ENCODE measurements around the gene MISP.

MISP gene

GRCh38 chr19:769616-770015 lies 18.7 kb downstream of the MISP start:
- Histone ChIP-seq H3K9ac (ENCODE audit: low read depth, low read length) (no peak overlapping the region), H3K4me1 (ENCODE audit: insufficient read depth, low read length) (no peaks in the 10 kb centered on the region), H3K4me3 (ENCODE audit: low read length) (no peak overlapping the region)

DNA sequence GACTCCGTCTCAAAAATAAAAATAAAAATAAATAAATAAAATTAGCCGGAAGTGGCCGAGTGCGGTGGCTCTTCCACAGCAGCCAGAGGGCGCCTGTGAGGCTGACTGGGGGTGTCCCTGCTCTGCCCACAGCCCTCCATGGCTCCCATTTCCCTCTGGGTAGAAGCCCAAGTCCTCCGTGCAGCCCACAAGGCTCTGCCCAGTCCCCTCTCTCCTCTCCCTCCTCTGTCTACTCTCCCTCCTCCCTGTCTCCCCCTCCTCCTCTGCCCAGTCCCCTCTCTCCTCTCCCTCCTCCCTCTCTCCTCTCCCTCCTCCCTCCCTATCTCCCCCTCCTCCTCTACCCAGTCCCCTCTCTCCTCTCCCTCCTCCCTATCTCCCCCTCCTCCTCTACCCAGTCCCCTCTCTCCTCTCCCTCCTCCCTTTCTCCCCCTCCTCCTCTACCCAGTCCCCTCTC lies 20.4 kb downstream of the MISP start:
- no peak overlapping the region for H3K4me3 ChIP-seq (ENCODE audit: low read length)
- no peaks in the 10 kb centered on the region for H3K9me3 ChIP-seq (ENCODE audit: insufficient read depth, low read depth, low read length)
- no peak overlapping the region for H3K9ac ChIP-seq (ENCODE audit: low read depth, low read length)
- H3K36me3 ChIP-seq (ENCODE audit: insufficient read depth, low read depth, low read length) = no peaks in the 10 kb centered on the region
- H3K27me3 ChIP-seq (ENCODE audit: insufficient read depth, low read length) = no peaks in the 10 kb centered on the region
- no peaks in the 10 kb centered on the region for H3K4me1 ChIP-seq (ENCODE audit: insufficient read depth, low read length)
- H3K27ac ChIP-seq (ENCODE audit: low read length) = no peak overlapping the region

More at GRCh38 chr19:769616-770015, 18.7 kb downstream of the MISP start:
- H3K36me3 ChIP-seq (ENCODE audit: insufficient read depth, low read depth, low read length) = no peaks in the 10 kb centered on the region
- no peaks in the 10 kb centered on the region for H3K9me3 ChIP-seq (ENCODE audit: insufficient read depth, low read depth, low read length)
- no peak overlapping the region for H3K27ac ChIP-seq (ENCODE audit: low read length)
- no peaks in the 10 kb centered on the region for H3K27me3 ChIP-seq (ENCODE audit: insufficient read depth, low read length)

- H3K36me3 ChIP-seq (ENCODE audit: insufficient read depth, low read depth, low read length) = no peaks in the 10 kb centered on the region
- H3K27me3 ChIP-seq (ENCODE audit: insufficient read depth, low read length) = no peaks in the 10 kb centered on the region
- H3K9ac ChIP-seq (ENCODE audit: low read depth, low read length) = no peak overlapping the region
- H3K4me3 ChIP-seq (ENCODE audit: low read length) = no peak overlapping the region
- no peaks in the 10 kb centered on the region for H3K4me1 ChIP-seq (ENCODE audit: insufficient read depth, low read length)
- H3K27ac ChIP-seq (ENCODE audit: low read length) = no peak overlapping the region
- H3K9me3 ChIP-seq (ENCODE audit: insufficient read depth, low read depth, low read length) = no peaks in the 10 kb centered on the region
These were observed 21.2 kb downstream of the MISP start for GRCh38 chr19:772063-772462.

DNA sequence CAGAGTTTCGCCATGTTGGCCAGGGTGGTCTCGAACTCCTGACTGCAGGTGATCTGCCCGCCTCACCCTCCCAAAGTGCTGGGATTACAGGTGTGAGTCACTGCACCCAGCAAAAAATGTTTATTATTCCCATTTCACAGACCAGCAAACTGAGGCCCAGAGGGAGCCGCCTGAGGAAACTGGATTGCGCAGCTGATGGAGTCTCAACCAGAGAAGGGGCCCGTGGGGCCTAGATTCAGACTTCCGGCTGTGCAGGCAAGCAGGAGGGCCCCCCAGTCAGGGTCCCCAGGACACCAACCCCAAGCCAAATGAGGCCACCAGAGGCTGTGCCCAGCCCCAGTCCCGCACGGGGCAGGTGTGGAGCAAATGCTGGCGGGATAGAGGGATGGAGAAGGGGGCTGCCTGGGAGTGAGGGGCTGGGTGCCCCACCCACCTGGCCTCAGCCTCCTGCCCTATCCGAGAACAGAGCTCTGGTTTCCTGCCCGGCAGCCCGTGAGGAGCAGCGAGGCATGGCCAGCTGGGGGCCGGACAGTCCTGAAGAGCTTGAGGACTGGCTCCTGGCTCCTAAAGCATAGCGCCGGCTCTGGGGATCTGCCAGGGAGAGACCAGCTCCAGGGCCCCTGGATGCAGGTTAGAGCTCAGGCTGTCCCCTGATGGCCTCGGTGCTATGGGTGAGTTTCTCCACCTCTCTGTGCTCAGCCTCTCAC lies 22.0 kb downstream of the MISP start:
- H3K27me3 ChIP-seq (ENCODE audit: insufficient read depth, low read length) = no peaks in the 10 kb centered on the region
- no peak overlapping the region for H3K27ac ChIP-seq (ENCODE audit: low read length)

GRCh38 chr19:776549-776948 lies 25.6 kb downstream of the MISP start:
- Histone ChIP-seq H3K27ac (ENCODE audit: low read length) (no peak overlapping the region), H3K27me3 (ENCODE audit: insufficient read depth, low read length) (no peaks in the 10 kb centered on the region), H3K36me3 (ENCODE audit: insufficient read depth, low read depth, low read length) (no peaks in the 10 kb centered on the region), H3K9ac (ENCODE audit: low read depth, low read length) (no peak overlapping the region), H3K4me1 (ENCODE audit: insufficient read depth, low read length) (no peaks in the 10 kb centered on the region), H3K9me3 (ENCODE audit: insufficient read depth, low read depth, low read length) (no peaks in the 10 kb centered on the region), H3K4me3 (ENCODE audit: low read length) (no peak overlapping the region)

More for the DNA sequence above, 22.0 kb downstream of the MISP start:
- Histone ChIP-seq H3K9me3 (ENCODE audit: insufficient read depth, low read depth, low read length) (no peaks in the 10 kb centered on the region), H3K36me3 (ENCODE audit: insufficient read depth, low read depth, low read length) (no peaks in the 10 kb centered on the region), H3K4me3 (ENCODE audit: low read length) (no peak overlapping the region), H3K4me1 (ENCODE audit: insufficient read depth, low read length) (no peaks in the 10 kb centered on the region), H3K9ac (ENCODE audit: low read depth, low read length) (no peak overlapping the region)

- peaks cover 12% of the 10 kb centered on the region; the same call in 1 of the 2 replicates for H3K4me1 ChIP-seq (ENCODE audit: insufficient read depth, low read length)
- H3K9ac ChIP-seq (ENCODE audit: low read depth, low read length) = no peak overlapping the region
- H3K36me3 ChIP-seq (ENCODE audit: insufficient read depth, low read depth, low read length) = no peaks in the 10 kb centered on the region
- no peaks in the 10 kb centered on the region for H3K27me3 ChIP-seq (ENCODE audit: insufficient read depth, low read length)
- H3K4me3 ChIP-seq (ENCODE audit: low read length) = no peak overlapping the region
- no peaks in the 10 kb centered on the region for H3K9me3 ChIP-seq (ENCODE audit: insufficient read depth, low read depth, low read length)
- H3K27ac ChIP-seq (ENCODE audit: low read length) = no peak overlapping the region
These were observed 28.2 kb downstream of the MISP start for GRCh38 chr19:778910-779653.

DNA sequence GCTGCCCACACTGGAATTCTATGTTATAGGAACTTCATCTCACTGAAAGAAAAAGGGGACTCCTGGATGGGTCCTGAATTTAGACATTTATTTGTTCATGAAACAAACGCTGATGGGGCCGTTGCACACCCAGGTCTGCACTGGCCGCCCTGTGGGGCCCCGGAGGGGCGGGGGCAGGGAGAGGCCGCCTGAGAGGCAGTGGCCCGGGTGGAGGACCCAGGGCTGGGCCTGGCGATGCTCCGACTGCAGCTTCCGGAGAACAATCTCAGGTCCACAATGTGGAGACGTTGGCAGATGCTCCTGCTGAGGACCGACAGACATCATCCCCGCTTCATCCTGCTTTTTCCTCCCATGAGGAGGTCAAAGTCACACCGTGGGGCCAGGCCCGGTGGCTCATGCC lies 30.0 kb downstream of the MISP start:
- Histone ChIP-seq H3K27ac (ENCODE audit: low read length) (no peak overlapping the region), H3K36me3 (ENCODE audit: insufficient read depth, low read depth, low read length) (no peaks in the 10 kb centered on the region), H3K9ac (ENCODE audit: low read depth, low read length) (no peak overlapping the region), H3K27me3 (ENCODE audit: insufficient read depth, low read length) (no peaks in the 10 kb centered on the region), H3K4me1 (ENCODE audit: insufficient read depth, low read length) (peaks cover 12% of the 10 kb centered on the region; the same call in 1 of the 2 replicates), H3K4me3 (ENCODE audit: low read length) (no peak overlapping the region), H3K9me3 (ENCODE audit: insufficient read depth, low read depth, low read length) (no peaks in the 10 kb centered on the region)

- Histone ChIP-seq H3K27ac (ENCODE audit: low read length) (peak overlapping the region; percentile 25), H3K36me3 (ENCODE audit: insufficient read depth, low read depth, low read length) (no peaks in the 10 kb centered on the region), H3K9me3 (ENCODE audit: insufficient read depth, low read depth, low read length) (no peaks in the 10 kb centered on the region), H3K4me1 (ENCODE audit: insufficient read depth, low read length) (peaks cover 12% of the 10 kb centered on the region; the same call in 1 of the 2 replicates), H3K9ac (ENCODE audit: low read depth, low read length) (peak overlapping the region; percentile 57; the same call in 1 of the 2 replicates), H3K27me3 (ENCODE audit: insufficient read depth, low read length) (no peaks in the 10 kb centered on the region), H3K4me3 (ENCODE audit: low read length) (peak overlapping the region; percentile 65)
These were observed 30.9 kb downstream of the MISP start for GRCh38 chr19:781800-782184.

GRCh38 chr19:782185-782877 lies 31.4 kb downstream of the MISP start:
- Histone ChIP-seq H3K4me1 (ENCODE audit: insufficient read depth, low read length) (peaks cover 12% of the 10 kb centered on the region; the same call in 1 of the 2 replicates), H3K9me3 (ENCODE audit: insufficient read depth, low read depth, low read length) (no peaks in the 10 kb centered on the region), H3K9ac (ENCODE audit: low read depth, low read length) (peak overlapping the region; percentile 57; the same call in 1 of the 2 replicates), H3K36me3 (ENCODE audit: insufficient read depth, low read depth, low read length) (no peaks in the 10 kb centered on the region), H3K27me3 (ENCODE audit: insufficient read depth, low read length) (no peaks in the 10 kb centered on the region), H3K4me3 (ENCODE audit: low read length) (peak overlapping the region; percentile 65), H3K27ac (ENCODE audit: low read length) (peak overlapping the region; percentile 25)

GRCh38 chr19:782878-783668 lies 32.2 kb downstream of the MISP start:
- Histone ChIP-seq H3K9ac (ENCODE audit: low read depth, low read length) (peak overlapping the region; percentile 57; the same call in 1 of the 2 replicates), H3K27ac (ENCODE audit: low read length) (no peak overlapping the region), H3K36me3 (ENCODE audit: insufficient read depth, low read depth, low read length) (no peaks in the 10 kb centered on the region), H3K27me3 (ENCODE audit: insufficient read depth, low read length) (no peaks in the 10 kb centered on the region), H3K4me3 (ENCODE audit: low read length) (peak overlapping the region; percentile 65), H3K9me3 (ENCODE audit: insufficient read depth, low read depth, low read length) (no peaks in the 10 kb centered on the region), H3K4me1 (ENCODE audit: insufficient read depth, low read length) (peaks cover 12% of the 10 kb centered on the region; the same call in 1 of the 2 replicates)

DNA sequence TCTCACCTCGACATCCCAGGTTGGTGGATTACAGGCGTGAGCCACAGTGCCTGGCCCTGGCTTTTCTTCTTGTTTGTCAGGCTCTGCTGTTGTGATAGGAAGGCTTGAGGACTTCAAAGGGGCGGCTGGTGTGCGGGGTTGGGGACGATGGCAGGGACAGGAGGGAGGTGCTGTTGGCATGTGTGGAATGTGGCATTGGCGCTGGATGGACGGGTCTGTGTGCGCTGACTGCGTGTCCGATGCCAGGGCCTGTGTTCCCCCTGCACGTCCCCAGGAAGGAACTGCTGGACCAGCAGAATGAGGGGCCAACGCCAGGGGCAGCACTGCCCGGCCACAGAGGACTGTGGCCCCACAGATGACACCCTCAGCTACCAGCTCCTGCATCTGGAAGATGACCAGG lies 33.6 kb downstream of the MISP start:
- H3K27me3 ChIP-seq (ENCODE audit: insufficient read depth, low read length) = no peaks in the 10 kb centered on the region
- no peaks in the 10 kb centered on the region for H3K36me3 ChIP-seq (ENCODE audit: insufficient read depth, low read depth, low read length)
- H3K4me3 ChIP-seq (ENCODE audit: low read length) = no peak overlapping the region
- H3K9me3 ChIP-seq (ENCODE audit: insufficient read depth, low read depth, low read length) = no peaks in the 10 kb centered on the region
- H3K4me1 ChIP-seq (ENCODE audit: insufficient read depth, low read length) = peaks cover 23% of the 10 kb centered on the region; the same call in 1 of the 2 replicates
- no peak overlapping the region for H3K27ac ChIP-seq (ENCODE audit: low read length)
- no peak overlapping the region for H3K9ac ChIP-seq (ENCODE audit: low read depth, low read length)

All from iPS-20b (cell line).